HK-2 (cell line): ENCODE measurements around the gene ODAD2.

ENCODE experiments used
- DNase-seq: peaks from one replicate; pipeline ENCODE4 v3.0.0-alpha.2; 2018; ENCODE audit not compliant: unreplicated experiment

The ODAD2 gene

GRCh38 chr10:27774831-27775230 lies 224.0 kb downstream of the ODAD2 start:
- DNase-seq, result no peak

GRCh38 chr10:27771231-27771630 lies 227.6 kb downstream of the ODAD2 start:
- DNase-seq, result no peak

GRCh38 chr10:27770181-27770580 lies 228.7 kb downstream of the ODAD2 start:
- DNase-seq, result no peak
